Loucy (cell line): ENCODE data around the gene ANO6.

Source experiments
- H2AFZ ChIP-seq: fragments of 200-600 bp; sonication (generic); 2 replicates; pipeline ENCODE4 v1.6.0; 2016; ENCODE audit warnings: antibody characterized with exemption, mild to moderate bottlenecking, low read length, moderate library complexity
- H3F3A ChIP-seq: fragments of 200-600 bp; 2 replicates; pipeline ENCODE4 v1.6.0; 2016; ENCODE audit warnings: antibody characterized with exemption, low read depth, mild to moderate bottlenecking
- H3K27me3 ChIP-seq: fragments of 200-600 bp; sonication (generic); 2 replicates; pipeline ENCODE4 v1.6.1; 2014; ENCODE audit warnings: low read length, mild to moderate bottlenecking; ENCODE audit not compliant: insufficient read depth, poor library complexity, severe bottlenecking
- H3K36me3 ChIP-seq: fragments of 200-600 bp; sonication (generic); 2 replicates; pipeline ENCODE4 v1.6.1; 2016; ENCODE audit warnings: low read length; ENCODE audit not compliant: insufficient read depth
- H3K4me1 ChIP-seq: fragments of 200-600 bp; sonication (generic); 2 replicates; pipeline ENCODE4 v1.5.1; 2014; ENCODE audit warnings: low read length, mild to moderate bottlenecking; ENCODE audit not compliant: insufficient read depth, poor library complexity, severe bottlenecking
- H3K4me2 ChIP-seq: fragments of 200-600 bp; sonication (generic); 2 replicates; pipeline ENCODE4 v1.6.0; 2014; ENCODE audit warnings: antibody characterized with exemption, low read length, low read depth, mild to moderate bottlenecking; ENCODE audit not compliant: poor library complexity, severe bottlenecking
- H3K4me3 ChIP-seq: fragments of 200-600 bp; sonication (generic); 2 replicates; pipeline ENCODE4 v1.5.1; 2014; ENCODE audit warnings: low read length, mild to moderate bottlenecking, mixed read lengths; ENCODE audit not compliant: poor library complexity, severe bottlenecking
- H3K79me2 ChIP-seq: fragments of 200-600 bp; sonication (generic); 2 replicates; pipeline ENCODE4 v1.6.1; 2014; ENCODE audit warnings: low read length; ENCODE audit not compliant: insufficient read depth
- H3K9ac ChIP-seq: fragments of 200-600 bp; sonication (generic); 2 replicates; pipeline ENCODE4 v1.6.0; 2014; ENCODE audit warnings: mild to moderate bottlenecking, low read depth, low read length, moderate library complexity; ENCODE audit not compliant: poor library complexity, severe bottlenecking
- H3K9me2 ChIP-seq: fragments of 200-600 bp; sonication (generic); replicated peaks from 2 replicates; pipeline ENCODE4 v1.6.1; 2016; ENCODE audit warnings: low read depth, low read length, mixed read lengths
- H3K9me3 ChIP-seq: fragments of 200-600 bp; sonication (generic); 2 replicates; pipeline ENCODE4 v1.6.1; 2014; ENCODE audit warnings: mild to moderate bottlenecking, antibody characterized with exemption, low read length, low read depth; ENCODE audit not compliant: insufficient read depth
- H4K20me1 ChIP-seq: fragments of 200-600 bp; sonication (generic); 2 replicates; pipeline ENCODE4 v1.6.0; 2014; ENCODE audit warnings: antibody characterized with exemption, low read length, mild to moderate bottlenecking; ENCODE audit not compliant: insufficient read depth, poor library complexity, severe bottlenecking
- CTCF ChIP-seq: fragments of 200-600 bp; sonication (generic); conservative IDR thresholded peaks from 2 replicates; pipeline ENCODE4 v1.5.1; 2014; ENCODE audit warnings: mild to moderate bottlenecking, antibody characterized with exemption, low read length
- EZH2phosphoT487 ChIP-seq: fragments of 200-600 bp; IDR thresholded peaks from 2 replicates; pipeline ENCODE4 v1.6.1; 2018; ENCODE audit warnings: antibody characterized with exemption, mild to moderate bottlenecking, moderate library complexity, borderline replicate concordance

ANO6 gene

GRCh38 chr12:45353944-45354343, 138.0 kb downstream of the ANO6 start:
- Histone ChIP-seq H3K9me3 (no peaks in the 10 kb centered on the region; the same call in 1 of the 2 replicates), H3F3A (no peaks in the 10 kb centered on the region), H3K79me2 (no peaks in the 10 kb centered on the region), H3K4me3 (no peak overlapping the region), H4K20me1 (no peaks in the 10 kb centered on the region), H3K9ac (no peak overlapping the region), H3K9me2 (no peaks in the 10 kb centered on the region), H3K36me3 (peaks cover 38% of the 10 kb centered on the region; the same call in 1 of the 2 replicates), H3K27me3 (no peaks in the 10 kb centered on the region), H3K4me2 (no peak overlapping the region), H2AFZ (no peak overlapping the region), H3K4me1 (no peaks in the 10 kb centered on the region)
- no peak for TF ChIP-seq EZH2phosphoT487
- TF ChIP-seq CTCF = no peak

- Histone ChIP-seq H3K4me2 (no peak overlapping the region), H3K36me3 (peaks cover 34% of the 10 kb centered on the region; the same call in 1 of the 2 replicates), H2AFZ (no peak overlapping the region), H3F3A (no peaks in the 10 kb centered on the region), H3K9me2 (no peaks in the 10 kb centered on the region), H4K20me1 (no peaks in the 10 kb centered on the region), H3K4me1 (no peaks in the 10 kb centered on the region), H3K9ac (no peak overlapping the region), H3K27me3 (no peaks in the 10 kb centered on the region), H3K4me3 (no peak overlapping the region), H3K79me2 (no peaks in the 10 kb centered on the region), H3K9me3 (no peaks in the 10 kb centered on the region; the same call in 1 of the 2 replicates)
- TF ChIP-seq EZH2phosphoT487 (no peak), CTCF (no peak)
These were observed 138.5 kb downstream of the ANO6 start for GRCh38 chr12:45354399-45354798.

DNA sequence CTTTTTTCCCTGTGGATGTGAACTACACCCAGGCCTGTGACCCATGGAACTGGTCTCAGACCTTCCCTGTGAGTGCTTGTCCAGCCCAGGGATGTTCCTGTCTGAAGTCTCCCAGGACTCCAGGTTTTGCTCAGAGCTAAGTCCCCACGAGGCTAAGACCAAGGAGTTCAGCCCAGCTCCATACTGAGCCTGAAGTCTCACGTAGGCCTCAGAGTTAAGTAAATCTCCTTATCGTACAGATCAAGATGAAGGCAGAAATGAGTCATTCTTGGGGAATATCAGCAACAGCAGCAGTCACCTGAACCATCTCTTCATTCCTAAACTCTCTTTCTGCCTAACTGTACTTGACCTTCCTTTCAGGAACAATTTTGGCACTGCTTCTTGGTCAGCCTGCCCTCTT, 139.8 kb downstream of the ANO6 start:
- H3K9me3 ChIP-seq = no peaks in the 10 kb centered on the region; the same call in 1 of the 2 replicates
- H3K4me2 ChIP-seq = no peak overlapping the region
- no peaks in the 10 kb centered on the region for H3K79me2 ChIP-seq
- no peak overlapping the region for H2AFZ ChIP-seq
- no peak for TF ChIP-seq CTCF
- no peak for TF ChIP-seq EZH2phosphoT487
- peaks cover 21% of the 10 kb centered on the region; the same call in 1 of the 2 replicates for H3K36me3 ChIP-seq
- H3K9me2 ChIP-seq = no peaks in the 10 kb centered on the region
- H3K4me1 ChIP-seq = no peaks in the 10 kb centered on the region
- H3F3A ChIP-seq = no peaks in the 10 kb centered on the region
- H4K20me1 ChIP-seq = no peaks in the 10 kb centered on the region
- H3K27me3 ChIP-seq = no peaks in the 10 kb centered on the region
- no peak overlapping the region for H3K4me3 ChIP-seq
- no peak overlapping the region for H3K9ac ChIP-seq
